ENCODE data around the gene CNOT3. TPM values are rescaled to one million over a fixed set of nuclear protein-coding genes. Genes with fewer than 3 reads are reported as not detected.

Gene CNOT3
- total and polyA plus RNA-seq, 2 experiments from 2014 or later = 39.7 to 47.0 TPM

DNA sequence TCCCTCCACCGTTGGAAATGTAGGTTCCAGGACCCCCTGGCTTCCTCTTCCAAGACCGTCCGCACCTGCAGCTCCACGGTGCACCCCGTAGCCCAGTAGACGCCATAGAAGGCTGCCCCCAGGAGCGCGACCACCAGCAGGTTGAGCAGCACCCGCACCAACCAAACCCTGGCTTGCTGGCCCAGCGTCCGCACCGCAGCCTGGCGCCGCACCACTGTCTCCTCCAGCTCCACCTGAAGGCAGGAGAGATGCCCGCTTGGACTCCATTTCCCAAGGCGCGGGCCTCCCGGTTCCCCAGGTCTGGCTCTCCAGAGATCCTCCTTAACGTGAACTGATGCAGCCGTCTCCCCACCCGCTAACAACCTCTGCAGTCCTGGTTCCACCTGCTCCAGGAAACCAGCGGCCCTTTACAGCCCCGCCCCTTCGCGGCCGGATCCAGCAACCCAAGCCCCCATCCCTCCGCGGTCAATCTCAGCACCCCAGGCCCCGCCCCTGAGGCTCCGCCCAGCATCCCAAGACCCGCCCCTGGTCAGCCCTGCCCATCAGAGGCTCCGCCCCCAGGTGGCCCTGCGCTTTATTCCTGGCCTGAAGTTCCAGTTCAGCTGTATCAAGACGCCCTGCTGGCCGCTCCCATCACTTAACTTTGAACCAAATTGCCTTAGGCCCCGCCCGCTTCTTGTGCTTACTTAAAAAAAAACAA lies 27.0 kb downstream of the CNOT3 start:
- Histone ChIP-seq H3K79me2 (replicated peaks; ENCODE audit: insufficient read depth) (no peaks in the 10 kb centered on the region), H3K4me3 (peak overlapping the region; percentile 65)

DNA sequence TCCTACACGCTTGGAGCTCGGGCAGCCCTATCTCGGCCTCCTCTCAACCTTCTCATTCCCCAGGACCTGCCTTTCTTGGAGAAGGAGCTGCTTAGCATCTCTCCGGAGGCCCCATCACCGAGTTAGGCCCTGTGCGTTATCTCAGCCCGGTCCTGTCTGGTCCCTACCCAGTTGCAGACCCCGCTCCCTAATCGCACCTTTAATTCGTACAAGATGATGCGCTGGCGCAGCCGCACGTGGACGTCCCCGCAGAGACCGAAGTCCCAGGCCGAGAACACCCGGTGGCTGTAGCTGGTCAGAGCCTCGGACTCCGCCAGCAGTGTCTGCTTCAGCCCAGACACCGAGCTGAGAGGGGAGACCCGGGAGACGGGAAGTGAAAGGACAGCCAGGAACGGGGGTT lies 27.7 kb downstream of the CNOT3 start:
- peaks cover 41% of the 10 kb centered on the region for H3K27me3 Mint-ChIP-seq (ENCODE audit: insufficient read depth, low read depth, poor library complexity)
- no peaks in the 10 kb centered on the region for H3K79me2 ChIP-seq (replicated peaks; ENCODE audit: insufficient read depth)
- peaks cover 2% of the 10 kb centered on the region; the same call in 1 of the 2 replicates for H4K20me1 ChIP-seq (replicated peaks; ENCODE audit: insufficient read depth)
- no peak overlapping the region; the same call in 2 of the 3 replicates for H3K4me3 Mint-ChIP-seq
- H3K4me3 ChIP-seq = no peak overlapping the region
- H3K9me3 Mint-ChIP-seq = no peaks in the 10 kb centered on the region; the same call in 2 of the 3 replicates
- no peak overlapping the region for H3K27ac ChIP-seq (ENCODE audit: low read depth)
- peaks cover 7% of the 10 kb centered on the region; the same call in 1 of the 2 replicates for H3K27me3 ChIP-seq (ENCODE audit: insufficient read depth)
- no peaks in the 10 kb centered on the region for H3K9me2 ChIP-seq (ENCODE audit: insufficient read depth)
- ATAC-seq (no peak), DNase-seq (ENCODE audit: low spot score) (peak; percentile 17)
- H3K27ac Mint-ChIP-seq = no peak overlapping the region
- no peaks in the 10 kb centered on the region for H3K36me3 ChIP-seq (ENCODE audit: insufficient read depth)
- no peak overlapping the region for H2AFZ ChIP-seq
- H3F3A ChIP-seq (replicated peaks; ENCODE audit: low read depth) = peaks cover 22% of the 10 kb centered on the region
- peaks cover 5% of the 10 kb centered on the region; the same call in 1 of the 2 replicates for H3K4me1 ChIP-seq (ENCODE audit: insufficient read depth)
- no peaks in the 10 kb centered on the region for H3K36me3 Mint-ChIP-seq (ENCODE audit: low read depth)
- H3K4me2 ChIP-seq = no peak overlapping the region
- peaks cover 30% of the 10 kb centered on the region for H3K4me1 Mint-ChIP-seq
- TF ChIP-seq, protein P1, sequence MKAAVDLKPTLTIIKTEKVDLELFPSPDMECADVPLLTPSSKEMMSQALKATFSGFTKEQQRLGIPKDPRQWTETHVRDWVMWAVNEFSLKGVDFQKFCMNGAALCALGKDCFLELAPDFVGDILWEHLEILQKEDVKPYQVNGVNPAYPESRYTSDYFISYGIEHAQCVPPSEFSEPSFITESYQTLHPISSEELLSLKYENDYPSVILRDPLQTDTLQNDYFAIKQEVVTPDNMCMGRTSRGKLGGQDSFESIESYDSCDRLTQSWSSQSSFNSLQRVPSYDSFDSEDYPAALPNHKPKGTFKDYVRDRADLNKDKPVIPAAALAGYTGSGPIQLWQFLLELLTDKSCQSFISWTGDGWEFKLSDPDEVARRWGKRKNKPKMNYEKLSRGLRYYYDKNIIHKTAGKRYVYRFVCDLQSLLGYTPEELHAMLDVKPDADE (IDR thresholded peaks at IDR 0.05) = no peak
- TF ChIP-seq CREB1 (CRISPR knock-in tag; IDR thresholded peaks at IDR 0.05; ENCODE audit: low read depth) = no peak
- TF ChIP-seq, protein P2, sequence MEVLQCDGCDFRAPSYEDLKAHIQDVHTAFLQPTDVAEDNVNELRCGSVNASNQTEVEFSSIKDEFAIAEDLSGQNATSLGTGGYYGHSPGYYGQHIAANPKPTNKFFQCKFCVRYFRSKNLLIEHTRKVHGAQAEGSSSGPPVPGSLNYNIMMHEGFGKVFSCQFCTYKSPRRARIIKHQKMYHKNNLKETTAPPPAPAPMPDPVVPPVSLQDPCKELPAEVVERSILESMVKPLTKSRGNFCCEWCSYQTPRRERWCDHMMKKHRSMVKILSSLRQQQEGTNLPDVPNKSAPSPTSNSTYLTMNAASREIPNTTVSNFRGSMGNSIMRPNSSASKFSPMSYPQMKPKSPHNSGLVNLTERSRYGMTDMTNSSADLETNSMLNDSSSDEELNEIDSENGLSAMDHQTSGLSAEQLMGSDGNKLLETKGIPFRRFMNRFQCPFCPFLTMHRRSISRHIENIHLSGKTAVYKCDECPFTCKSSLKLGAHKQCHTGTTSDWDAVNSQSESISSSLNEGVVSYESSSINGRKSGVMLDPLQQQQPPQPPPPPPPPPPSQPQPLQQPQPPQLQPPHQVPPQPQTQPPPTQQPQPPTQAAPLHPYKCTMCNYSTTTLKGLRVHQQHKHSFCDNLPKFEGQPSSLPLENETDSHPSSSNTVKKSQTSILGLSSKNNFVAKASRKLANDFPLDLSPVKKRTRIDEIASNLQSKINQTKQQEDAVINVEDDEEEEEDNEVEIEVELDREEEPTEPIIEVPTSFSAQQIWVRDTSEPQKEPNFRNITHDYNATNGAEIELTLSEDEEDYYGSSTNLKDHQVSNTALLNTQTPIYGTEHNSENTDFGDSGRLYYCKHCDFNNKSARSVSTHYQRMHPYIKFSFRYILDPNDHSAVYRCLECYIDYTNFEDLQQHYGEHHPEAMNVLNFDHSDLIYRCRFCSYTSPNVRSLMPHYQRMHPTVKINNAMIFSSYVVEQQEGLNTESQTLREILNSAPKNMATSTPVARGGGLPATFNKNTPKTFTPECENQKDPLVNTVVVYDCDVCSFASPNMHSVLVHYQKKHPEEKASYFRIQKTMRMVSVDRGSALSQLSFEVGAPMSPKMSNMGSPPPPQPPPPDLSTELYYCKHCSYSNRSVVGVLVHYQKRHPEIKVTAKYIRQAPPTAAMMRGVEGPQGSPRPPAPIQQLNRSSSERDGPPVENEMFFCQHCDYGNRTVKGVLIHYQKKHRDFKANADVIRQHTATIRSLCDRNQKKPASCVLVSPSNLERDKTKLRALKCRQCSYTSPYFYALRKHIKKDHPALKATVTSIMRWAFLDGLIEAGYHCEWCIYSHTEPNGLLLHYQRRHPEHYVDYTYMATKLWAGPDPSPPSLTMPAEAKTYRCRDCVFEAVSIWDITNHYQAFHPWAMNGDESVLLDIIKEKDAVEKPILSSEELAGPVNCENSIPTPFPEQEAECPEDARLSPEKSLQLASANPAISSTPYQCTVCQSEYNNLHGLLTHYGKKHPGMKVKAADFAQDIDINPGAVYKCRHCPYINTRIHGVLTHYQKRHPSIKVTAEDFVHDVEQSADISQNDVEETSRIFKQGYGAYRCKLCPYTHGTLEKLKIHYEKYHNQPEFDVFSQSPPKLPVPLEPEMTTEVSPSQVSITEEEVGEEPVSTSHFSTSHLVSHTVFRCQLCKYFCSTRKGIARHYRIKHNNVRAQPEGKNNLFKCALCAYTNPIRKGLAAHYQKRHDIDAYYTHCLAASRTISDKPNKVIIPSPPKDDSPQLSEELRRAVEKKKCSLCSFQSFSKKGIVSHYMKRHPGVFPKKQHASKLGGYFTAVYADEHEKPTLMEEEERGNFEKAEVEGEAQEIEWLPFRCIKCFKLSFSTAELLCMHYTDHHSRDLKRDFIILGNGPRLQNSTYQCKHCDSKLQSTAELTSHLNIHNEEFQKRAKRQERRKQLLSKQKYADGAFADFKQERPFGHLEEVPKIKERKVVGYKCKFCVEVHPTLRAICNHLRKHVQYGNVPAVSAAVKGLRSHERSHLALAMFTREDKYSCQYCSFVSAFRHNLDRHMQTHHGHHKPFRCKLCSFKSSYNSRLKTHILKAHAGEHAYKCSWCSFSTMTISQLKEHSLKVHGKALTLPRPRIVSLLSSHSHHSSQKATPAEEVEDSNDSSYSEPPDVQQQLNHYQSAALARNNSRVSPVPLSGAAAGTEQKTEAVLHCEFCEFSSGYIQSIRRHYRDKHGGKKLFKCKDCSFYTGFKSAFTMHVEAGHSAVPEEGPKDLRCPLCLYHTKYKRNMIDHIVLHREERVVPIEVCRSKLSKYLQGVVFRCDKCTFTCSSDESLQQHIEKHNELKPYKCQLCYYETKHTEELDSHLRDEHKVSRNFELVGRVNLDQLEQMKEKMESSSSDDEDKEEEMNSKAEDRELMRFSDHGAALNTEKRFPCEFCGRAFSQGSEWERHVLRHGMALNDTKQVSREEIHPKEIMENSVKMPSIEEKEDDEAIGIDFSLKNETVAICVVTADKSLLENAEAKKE (CRISPR knock-in tag; IDR thresholded peaks at IDR 0.05) = no peak
- TF ChIP-seq JUNB (IDR thresholded peaks at IDR 0.05; ENCODE audit: unreplicated experiment) = no peak
- TF ChIP-seq, protein P3, sequence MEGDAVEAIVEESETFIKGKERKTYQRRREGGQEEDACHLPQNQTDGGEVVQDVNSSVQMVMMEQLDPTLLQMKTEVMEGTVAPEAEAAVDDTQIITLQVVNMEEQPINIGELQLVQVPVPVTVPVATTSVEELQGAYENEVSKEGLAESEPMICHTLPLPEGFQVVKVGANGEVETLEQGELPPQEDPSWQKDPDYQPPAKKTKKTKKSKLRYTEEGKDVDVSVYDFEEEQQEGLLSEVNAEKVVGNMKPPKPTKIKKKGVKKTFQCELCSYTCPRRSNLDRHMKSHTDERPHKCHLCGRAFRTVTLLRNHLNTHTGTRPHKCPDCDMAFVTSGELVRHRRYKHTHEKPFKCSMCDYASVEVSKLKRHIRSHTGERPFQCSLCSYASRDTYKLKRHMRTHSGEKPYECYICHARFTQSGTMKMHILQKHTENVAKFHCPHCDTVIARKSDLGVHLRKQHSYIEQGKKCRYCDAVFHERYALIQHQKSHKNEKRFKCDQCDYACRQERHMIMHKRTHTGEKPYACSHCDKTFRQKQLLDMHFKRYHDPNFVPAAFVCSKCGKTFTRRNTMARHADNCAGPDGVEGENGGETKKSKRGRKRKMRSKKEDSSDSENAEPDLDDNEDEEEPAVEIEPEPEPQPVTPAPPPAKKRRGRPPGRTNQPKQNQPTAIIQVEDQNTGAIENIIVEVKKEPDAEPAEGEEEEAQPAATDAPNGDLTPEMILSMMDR (conservative IDR thresholded peaks at IDR 0.05; ENCODE audit: low read depth in 2 of 2) = no peak
- no peak for TF ChIP-seq ZNF114 (CRISPR knock-in tag; IDR thresholded peaks at IDR 0.05)

More for the DNA sequence above, 27.0 kb downstream of the CNOT3 start:
- H3K4me1 Mint-ChIP-seq = peaks cover 30% of the 10 kb centered on the region
- TF ChIP-seq, protein P3 (conservative IDR thresholded peaks at IDR 0.05; ENCODE audit: low read depth in 2 of 2) = no peak
- TF ChIP-seq POLR2AphosphoS5 (IDR thresholded peaks at IDR 0.05; ENCODE audit: low read depth) = peak; percentile 47
- DNase-seq (ENCODE audit: low spot score) (peak; percentile 97), ATAC-seq (peak; percentile 40)
- H3K4me1 ChIP-seq (ENCODE audit: insufficient read depth) = peaks cover 5% of the 10 kb centered on the region; the same call in 1 of the 2 replicates
- no peaks in the 10 kb centered on the region; the same call in 2 of the 3 replicates for H3K9me3 Mint-ChIP-seq
- peaks cover 47% of the 10 kb centered on the region for H3K27me3 Mint-ChIP-seq (ENCODE audit: insufficient read depth, low read depth, poor library complexity)
- peaks cover 2% of the 10 kb centered on the region; the same call in 1 of the 2 replicates for H4K20me1 ChIP-seq (replicated peaks; ENCODE audit: insufficient read depth)
- H3K36me3 Mint-ChIP-seq (ENCODE audit: low read depth) = no peaks in the 10 kb centered on the region
- no peak overlapping the region for H3K27ac Mint-ChIP-seq
- H3K36me3 ChIP-seq (ENCODE audit: insufficient read depth) = no peaks in the 10 kb centered on the region
- H3K4me2 ChIP-seq = peak overlapping the region; percentile 90
- no peak overlapping the region for H3K27ac ChIP-seq (ENCODE audit: low read depth)
- peaks cover 7% of the 10 kb centered on the region; the same call in 1 of the 2 replicates for H3K27me3 ChIP-seq (ENCODE audit: insufficient read depth)
- no peaks in the 10 kb centered on the region for H3K9me2 ChIP-seq (ENCODE audit: insufficient read depth)
- H3F3A ChIP-seq (replicated peaks; ENCODE audit: low read depth) = peaks cover 22% of the 10 kb centered on the region
- H3K4me3 Mint-ChIP-seq = peak overlapping the region; percentile 73
- H2AFZ ChIP-seq = peak overlapping the region; percentile 63; the same call in 1 of the 2 replicates
